Testis (tissue), 2 donors: Measurements from ENCODE around the gene CTAG1B.
"Not testable (repeated sequence)": the region's sequence is repeated elsewhere in the genome, so short reads cannot be mapped to it uniquely, and the experiment has no call there.

ENCODE experiments used
- CTCF ChIP-seq, 3 experiments: fragments of 450-650 bp in 2 of 3; fragments of 200-600 bp in 1 of 3; sonication (generic) in 1 of 3; IDR thresholded peaks; one replicate each; pipeline ENCODE4 v1.5.1; 2016 to 2019; ENCODE audit warnings: antibody characterized with exemption in 3 of 3, mild to moderate bottlenecking in 2 of 3, moderate library complexity in 1 of 3
- POLR2A ChIP-seq: fragments of 450-650 bp; IDR thresholded peaks from one replicate; pipeline ENCODE4 v1.6.1; 2017; ENCODE audit warnings: antibody characterized with exemption, mild to moderate bottlenecking, moderate library complexity

GRCh38 chrX:154620767-154621414, 1.8 kb upstream of the CTAG1B start:
- not testable (repeated sequence) for TF ChIP-seq CTCF (IDR thresholded peaks at IDR 0.05); POLR2A
